PC-3 (cell line): Measurements from ENCODE around the gene SVIL. TPM values are rescaled to one million over a fixed set of nuclear protein-coding genes. Genes with fewer than 3 reads are reported as not detected.

Source experiments
- ATAC-seq: fragments of 200-7000 bp; cut with Tn5 transposase; 2 replicates; pipeline ENCODE4 v1.9.1; 2020; ENCODE audit warnings: mild to moderate bottlenecking, moderate library complexity
- BruUV-seq: library from RNA; stranded (reverse); fragments of 400-500 nt; replicated peaks from 2 replicates; lab custom pipeline; 2021; lab: Mats Ljungman, UMichigan
- CTCF ChIA-PET: fragments of 300-600 bp; sonication (Branson Sonifier 250); formaldehyde crosslinking; loops from one replicate; lab custom pipeline; 2022; ENCODE audit warnings: antibody characterized with exemption; lab: Charles Lee
- POLR2A ChIA-PET: fragments of 300-600 bp; sonication (Branson Sonifier 250); formaldehyde crosslinking; loops from one replicate; lab custom pipeline; 2022; ENCODE audit warnings: antibody characterized with exemption; ENCODE audit not compliant: unreplicated experiment; lab: Charles Lee
- DNase-seq: peaks from one replicate; pipeline ENCODE4 v3.0.0-alpha.2; 2015
- H2AFZ ChIP-seq: fragments of 300-600 bp; sonication (generic); 2 replicates; pipeline ENCODE4 v1.6.0; 2016; ENCODE audit warnings: antibody characterized with exemption, low read length
- H3F3A ChIP-seq: fragments of 300-600 bp; sonication (generic); one replicate; pipeline ENCODE4 v1.6.0; 2017; ENCODE audit warnings: antibody characterized with exemption, low read length, control low read depth, mild to moderate bottlenecking; ENCODE audit not compliant: unreplicated experiment
- H3K27ac ChIP-seq: fragments of 300-600 bp; sonication (generic); 2 replicates; pipeline ENCODE4 v1.5.1; 2016; ENCODE audit warnings: mild to moderate bottlenecking, low read length
- H3K27me3 ChIP-seq: fragments of 300-600 bp; sonication (generic); 2 replicates; pipeline ENCODE4 v1.6.1; 2016; ENCODE audit warnings: low read length, mixed read lengths
- H3K36me3 ChIP-seq: fragments of 300-600 bp; sonication (generic); 2 replicates; pipeline ENCODE4 v1.6.1; 2016; ENCODE audit warnings: low read depth, mixed run types, low read length, mixed read lengths
- H3K4me1 ChIP-seq: fragments of 300-600 bp; sonication (generic); 2 replicates; pipeline ENCODE4 v1.5.1; 2016; ENCODE audit warnings: low read length; ENCODE audit not compliant: insufficient read depth
- H3K4me2 ChIP-seq: fragments of 300-600 bp; sonication (generic); 2 replicates; pipeline ENCODE4 v1.6.0; 2016; ENCODE audit warnings: low read length
- H3K4me3 ChIP-seq: fragments of 300-600 bp; sonication (generic); 2 replicates; pipeline ENCODE4 v1.5.1; 2016; ENCODE audit warnings: mild to moderate bottlenecking, low read length, mixed read lengths
- H3K79me2 ChIP-seq: fragments of 300-600 bp; sonication (generic); 2 replicates; pipeline ENCODE4 v1.6.1; 2017; ENCODE audit warnings: low read length, mixed read lengths
- H3K9ac ChIP-seq: fragments of 300-600 bp; sonication (generic); 2 replicates; pipeline ENCODE4 v1.6.0; 2016; ENCODE audit warnings: mild to moderate bottlenecking, low read length
- H3K9me2 ChIP-seq: fragments of 300-600 bp; sonication (generic); replicated peaks from 2 replicates; pipeline ENCODE4 v1.6.1; 2016; ENCODE audit warnings: mixed run types, low read length, mixed read lengths
- H3K9me3 ChIP-seq: fragments of 300-600 bp; sonication (generic); 2 replicates; pipeline ENCODE4 v1.6.1; 2016; ENCODE audit warnings: low read length, mixed read lengths
- H4K20me1 ChIP-seq: fragments of 300-600 bp; sonication (generic); 2 replicates; pipeline ENCODE4 v1.6.1; 2016; ENCODE audit warnings: low read length, mixed read lengths
- EZH2 ChIP-seq: fragments of 300-600 bp; sonication (generic); IDR thresholded peaks from one replicate; pipeline ENCODE4 v1.6.1; 2017; ENCODE audit warnings: antibody characterized with exemption, mild to moderate bottlenecking, low read length; ENCODE audit not compliant: unreplicated experiment
- EZH2phosphoT487 ChIP-seq: fragments of 300-600 bp; sonication (generic); IDR thresholded peaks from 2 replicates; pipeline ENCODE4 v1.6.1; 2018; ENCODE audit warnings: mild to moderate bottlenecking, antibody characterized with exemption, low read length, borderline replicate concordance
- intact Hi-C: fragments of 100-400 bp; cut with micrococcal nuclease; formaldehyde crosslinking; loops from 2 replicates; pipeline ENCODE4 v1.9.0; 2023
- total RNA-seq: library from RNA; depleted of rRNA; stranded (reverse); fragments of >200 nt; gene quantifications from 2 replicates; pipeline ENCODE4 v1.2.3, GENCODE V29; 2014
- TF ChIP-seq, protein P1 (sequence below): fragments of 300-600 bp; sonication (generic); conservative IDR thresholded peaks from 2 replicates; pipeline ENCODE4 v1.5.1; 2017; ENCODE audit warnings: antibody characterized with exemption, low read depth, mild to moderate bottlenecking, low read length

Gene SVIL
- total RNA-seq, 1 experiment from 2014 or later = 19.2 TPM

DNA sequence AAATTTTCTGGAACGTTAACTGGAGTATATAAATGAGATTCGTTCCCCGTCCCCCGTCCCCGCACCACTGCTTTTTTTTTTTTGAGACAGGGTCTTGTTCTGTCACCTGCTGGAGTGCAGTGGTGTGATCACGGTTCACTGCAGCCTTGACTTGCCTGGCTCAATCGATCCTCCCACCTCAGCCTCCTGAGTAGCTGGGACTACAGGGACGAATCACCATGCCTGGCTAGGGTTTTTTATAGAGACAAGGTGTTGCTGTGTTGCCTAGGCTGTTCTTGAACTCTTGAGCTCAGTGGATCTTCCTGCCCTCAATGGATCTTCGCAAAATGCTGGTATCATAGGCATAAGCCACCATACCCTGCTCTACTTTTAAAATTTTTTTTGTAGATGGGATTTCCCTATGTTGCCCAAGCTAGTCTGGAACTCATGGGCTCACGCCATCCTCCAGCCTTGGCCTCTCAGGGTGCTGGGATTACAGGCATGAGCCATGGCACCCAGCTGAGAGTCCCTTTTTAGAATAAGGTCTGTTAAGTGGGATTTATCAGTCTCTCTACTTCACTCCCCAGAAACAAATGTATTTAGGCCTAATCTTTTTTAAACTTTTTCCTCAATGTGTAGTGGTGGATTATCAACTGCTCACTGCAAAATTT, 223.0 kb downstream of the SVIL start:
- Histone ChIP-seq H3K4me3 (no peak overlapping the region), H3K79me2 (peaks cover 75% of the 10 kb centered on the region), H3K36me3 (peaks cover 6% of the 10 kb centered on the region), H3K9me2 (no peaks in the 10 kb centered on the region), H3K9ac (no peak overlapping the region), H2AFZ (no peak overlapping the region), H3F3A (no peaks in the 10 kb centered on the region), H3K9me3 (no peaks in the 10 kb centered on the region), H3K27me3 (no peaks in the 10 kb centered on the region), H4K20me1 (0 out of 2 replicates have a peak, but pooled peaks cover 6% of the 10 kb centered on the region), H3K4me1 (0 out of 2 replicates have a peak, but pooled peaks cover 8% of the 10 kb centered on the region), H3K4me2 (peak overlapping the region; percentile 96), H3K27ac (no peak overlapping the region)
- DNase-seq (no peak), ATAC-seq (no peak)
- intact Hi-C loops = no loop called here
- TF ChIP-seq, protein P1, sequence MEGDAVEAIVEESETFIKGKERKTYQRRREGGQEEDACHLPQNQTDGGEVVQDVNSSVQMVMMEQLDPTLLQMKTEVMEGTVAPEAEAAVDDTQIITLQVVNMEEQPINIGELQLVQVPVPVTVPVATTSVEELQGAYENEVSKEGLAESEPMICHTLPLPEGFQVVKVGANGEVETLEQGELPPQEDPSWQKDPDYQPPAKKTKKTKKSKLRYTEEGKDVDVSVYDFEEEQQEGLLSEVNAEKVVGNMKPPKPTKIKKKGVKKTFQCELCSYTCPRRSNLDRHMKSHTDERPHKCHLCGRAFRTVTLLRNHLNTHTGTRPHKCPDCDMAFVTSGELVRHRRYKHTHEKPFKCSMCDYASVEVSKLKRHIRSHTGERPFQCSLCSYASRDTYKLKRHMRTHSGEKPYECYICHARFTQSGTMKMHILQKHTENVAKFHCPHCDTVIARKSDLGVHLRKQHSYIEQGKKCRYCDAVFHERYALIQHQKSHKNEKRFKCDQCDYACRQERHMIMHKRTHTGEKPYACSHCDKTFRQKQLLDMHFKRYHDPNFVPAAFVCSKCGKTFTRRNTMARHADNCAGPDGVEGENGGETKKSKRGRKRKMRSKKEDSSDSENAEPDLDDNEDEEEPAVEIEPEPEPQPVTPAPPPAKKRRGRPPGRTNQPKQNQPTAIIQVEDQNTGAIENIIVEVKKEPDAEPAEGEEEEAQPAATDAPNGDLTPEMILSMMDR = no peak
- TF ChIP-seq EZH2 (no peak), EZH2phosphoT487 (no peak)
- CTCF ChIA-PET = no interaction called here
- POLR2A ChIA-PET = no interaction called here
- no TSS peak for BruUV-seq

DNA sequence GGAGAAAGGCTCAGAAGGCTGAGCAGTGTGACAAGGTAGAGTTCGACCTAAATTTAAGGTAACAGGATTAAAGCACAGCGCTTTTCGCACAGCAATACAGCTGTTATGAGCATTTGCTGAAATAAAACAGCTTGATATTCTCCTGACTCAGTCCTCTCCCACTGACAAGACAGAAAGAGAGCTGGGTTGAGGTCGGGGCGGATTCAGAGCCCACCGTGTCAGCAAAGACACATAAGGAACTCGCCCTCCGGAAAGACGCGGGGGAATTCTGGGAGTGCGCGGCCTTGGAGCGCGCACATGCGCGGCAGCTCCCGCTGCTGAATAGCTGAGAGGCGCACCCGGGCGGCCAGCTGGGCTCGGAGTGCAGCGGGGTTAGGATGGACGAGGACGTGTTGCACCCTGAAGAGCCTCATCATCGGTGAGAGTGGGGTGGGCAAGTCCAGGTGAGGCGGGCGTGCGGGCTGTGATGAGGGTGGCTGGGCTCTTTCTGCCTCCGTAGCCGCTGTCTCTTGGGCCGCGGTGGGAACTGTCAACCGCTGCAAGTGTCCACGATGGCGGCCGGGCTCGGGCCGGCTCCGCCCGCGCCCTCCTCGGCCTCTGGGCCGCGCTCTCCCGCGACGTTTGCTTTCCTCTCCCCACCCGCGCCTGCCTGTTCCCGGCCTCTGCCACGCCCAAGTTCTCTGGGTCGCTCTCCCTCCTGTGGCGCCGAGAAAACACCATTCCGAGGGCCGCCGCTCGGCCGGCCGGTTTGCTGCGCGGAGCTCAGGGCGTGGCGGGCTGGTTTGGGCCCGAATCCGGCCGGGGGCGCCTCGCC, 225.3 kb downstream of the SVIL start:
- H3K4me3 ChIP-seq = peak overlapping the region; percentile 76
- DNase-seq = peak; percentile 61
- H3K36me3 ChIP-seq = no peaks in the 10 kb centered on the region; the same call in 1 of the 2 replicates
- no peaks in the 10 kb centered on the region for H3F3A ChIP-seq
- H3K4me1 ChIP-seq = 0 out of 2 replicates have a peak, but pooled peaks cover 8% of the 10 kb centered on the region
- 0 out of 2 replicates have a peak, but pooled peaks cover 6% of the 10 kb centered on the region for H4K20me1 ChIP-seq
- no peaks in the 10 kb centered on the region for H3K9me2 ChIP-seq
- peak overlapping the region; percentile 87 for H3K9ac ChIP-seq
- ChIA-PET CTCF (no interaction called here), POLR2A (no interaction called here)
- peaks cover 55% of the 10 kb centered on the region for H3K79me2 ChIP-seq
- ATAC-seq = peak; percentile 92
- peak overlapping the region; percentile 100 for H2AFZ ChIP-seq
- intact Hi-C loops = no loop called here
- H3K27ac ChIP-seq = peak overlapping the region; percentile 58
- no peaks in the 10 kb centered on the region; the same call in 1 of the 2 replicates for H3K9me3 ChIP-seq
- no peak for TF ChIP-seq EZH2
- no peak for TF ChIP-seq EZH2phosphoT487
- TF ChIP-seq, protein P1 = no peak
- no TSS peak for BruUV-seq
- peak overlapping the region; percentile 96 for H3K4me2 ChIP-seq
- H3K27me3 ChIP-seq = no peaks in the 10 kb centered on the region
